Putamen (tissue), 1 donor: Measurements from ENCODE around the gene GNAT1.

Source experiments
- DNase-seq: peaks from one replicate; pipeline ENCODE4 v3.0.0-alpha.2; 2016; ENCODE audit warnings: low spot score

GNAT1 gene

DNA sequence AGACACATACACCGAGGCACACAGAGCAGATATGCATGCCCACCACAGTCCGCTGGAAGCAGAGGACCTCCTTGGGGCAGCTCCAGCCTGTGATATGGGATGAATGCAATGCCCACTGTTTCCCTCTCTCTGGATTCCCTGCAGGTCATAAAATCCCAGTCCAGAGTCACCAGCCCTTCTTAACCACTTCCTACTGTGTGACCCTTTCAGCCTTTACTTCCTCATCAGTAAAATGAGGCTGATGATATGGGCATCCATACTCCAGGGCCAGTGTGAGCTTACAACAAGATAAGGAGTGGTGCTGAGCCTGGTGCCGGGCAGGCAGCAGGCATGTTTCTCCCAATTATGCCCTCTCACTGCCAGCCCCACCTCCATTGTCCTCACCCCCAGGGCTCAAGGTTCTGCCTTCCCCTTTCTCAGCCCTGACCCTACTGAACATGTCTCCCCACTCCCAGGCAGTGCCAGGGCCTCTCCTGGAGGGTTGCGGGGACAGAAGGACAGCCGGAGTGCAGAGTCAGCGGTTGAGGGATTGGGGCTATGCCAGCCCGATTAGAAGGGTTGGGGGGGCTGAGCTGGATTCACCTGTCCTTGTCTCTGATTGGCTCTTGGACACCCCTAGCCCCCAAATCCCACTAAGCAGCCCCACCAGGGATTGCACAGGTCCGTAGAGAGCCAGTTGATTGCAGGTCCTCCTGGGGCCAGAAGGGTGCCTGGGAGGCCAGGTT is at the start of gene GNAT1:
TSS of gene GNAT1 (plus strand) at position 675 of the 725 bp plus-strand sequence. CDS start 116 bp downstream, outside the sequence.
- no peak for DNase-seq

DNA sequence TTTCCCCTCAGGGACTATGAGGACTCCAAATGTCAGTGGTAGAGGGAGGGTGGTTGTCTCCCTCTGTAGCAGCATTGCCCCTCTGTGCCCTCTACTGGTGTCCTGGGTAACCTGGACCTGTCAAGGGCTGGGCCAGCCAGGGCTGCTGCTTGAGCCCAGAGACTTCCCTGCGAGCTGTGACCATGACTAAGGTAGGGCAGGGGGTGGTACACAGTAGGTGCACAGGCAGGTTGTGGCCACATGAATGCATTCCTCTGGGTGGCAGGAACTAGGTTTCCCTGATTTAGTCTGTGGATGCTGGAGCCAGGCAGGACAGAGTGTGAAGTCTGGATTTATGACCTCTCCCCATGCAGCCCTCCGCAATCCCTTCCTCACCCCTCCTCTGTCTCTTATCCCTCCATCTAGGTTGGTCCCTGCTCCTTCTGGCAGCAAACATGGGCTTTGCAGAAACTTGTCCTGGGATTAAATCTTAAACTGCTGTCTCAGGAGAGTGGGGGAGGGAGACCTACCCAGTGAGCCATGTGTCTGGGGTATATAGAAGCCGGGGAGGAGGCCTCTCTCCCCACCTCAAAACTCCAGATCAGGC is 45.0 kb upstream of the GNAT1 start:
- no peak for DNase-seq

DNA sequence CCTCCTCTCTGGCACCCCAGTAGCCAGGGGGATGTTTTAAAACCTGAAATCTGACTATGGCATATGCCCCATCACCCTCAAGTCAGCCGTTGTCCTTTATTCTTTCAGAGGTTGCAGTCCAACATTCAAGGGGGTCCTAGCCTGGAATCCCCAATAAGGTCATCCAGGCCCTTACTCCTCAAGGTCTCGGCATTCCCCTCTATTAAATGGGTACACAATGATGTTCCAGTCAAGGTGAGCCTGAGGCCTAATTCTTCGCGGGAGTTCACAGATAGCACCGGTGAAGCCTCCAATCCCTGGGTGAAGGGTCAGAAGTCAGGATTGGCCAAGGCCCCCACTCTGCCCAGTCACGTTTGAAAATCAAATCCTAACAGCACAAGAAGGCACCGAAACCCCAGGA is 44.4 kb upstream of the GNAT1 start:
- no peak for DNase-seq

- no peak for DNase-seq
These were observed 44.0 kb upstream of the GNAT1 start for GRCh38 chr3:50147447-50147846.

GRCh38 chr3:50147861-50148260 is 43.5 kb upstream of the GNAT1 start:
- no peak for DNase-seq

DNA sequence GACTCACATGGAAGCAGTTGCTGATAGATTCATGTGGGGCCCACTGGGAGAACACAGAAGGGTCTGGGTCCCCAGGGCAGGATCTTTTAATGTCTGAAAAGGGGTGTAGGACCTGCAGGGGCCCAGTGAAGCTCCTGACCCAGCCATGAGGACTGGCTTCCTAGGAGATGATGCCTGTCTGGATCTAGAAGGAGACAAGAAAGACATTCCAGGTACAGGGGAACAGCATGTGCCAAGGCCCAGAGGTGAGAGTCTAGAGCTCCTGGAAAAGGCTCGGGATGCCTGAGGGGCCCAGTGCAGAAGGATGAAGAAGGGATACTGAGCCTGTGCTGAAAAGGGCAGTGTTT is 41.0 kb upstream of the GNAT1 start:
- no peak for DNase-seq

- DNase-seq = no peak
These were observed 40.3 kb upstream of the GNAT1 start for GRCh38 chr3:50150863-50151686.

DNA sequence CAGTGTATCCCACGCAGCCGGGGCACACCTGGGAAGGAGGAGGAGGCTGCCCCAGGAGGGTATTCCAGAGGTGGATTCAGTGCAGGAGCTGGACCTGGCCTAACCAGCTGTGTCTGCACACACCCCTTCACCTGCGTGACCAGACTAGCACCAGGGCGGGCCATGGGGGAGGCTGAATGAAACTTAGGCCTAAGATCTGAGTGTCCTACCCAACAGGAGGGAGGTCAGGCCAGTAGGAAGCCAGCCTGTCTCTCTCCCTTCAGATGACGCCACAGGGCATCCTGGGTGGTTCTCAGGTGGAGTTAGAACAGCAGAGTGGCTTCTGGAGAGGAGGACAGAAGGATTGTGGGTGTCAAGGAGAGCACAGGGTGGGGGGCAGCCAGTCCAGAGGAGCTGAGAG is 39.7 kb upstream of the GNAT1 start:
- no peak for DNase-seq

DNA sequence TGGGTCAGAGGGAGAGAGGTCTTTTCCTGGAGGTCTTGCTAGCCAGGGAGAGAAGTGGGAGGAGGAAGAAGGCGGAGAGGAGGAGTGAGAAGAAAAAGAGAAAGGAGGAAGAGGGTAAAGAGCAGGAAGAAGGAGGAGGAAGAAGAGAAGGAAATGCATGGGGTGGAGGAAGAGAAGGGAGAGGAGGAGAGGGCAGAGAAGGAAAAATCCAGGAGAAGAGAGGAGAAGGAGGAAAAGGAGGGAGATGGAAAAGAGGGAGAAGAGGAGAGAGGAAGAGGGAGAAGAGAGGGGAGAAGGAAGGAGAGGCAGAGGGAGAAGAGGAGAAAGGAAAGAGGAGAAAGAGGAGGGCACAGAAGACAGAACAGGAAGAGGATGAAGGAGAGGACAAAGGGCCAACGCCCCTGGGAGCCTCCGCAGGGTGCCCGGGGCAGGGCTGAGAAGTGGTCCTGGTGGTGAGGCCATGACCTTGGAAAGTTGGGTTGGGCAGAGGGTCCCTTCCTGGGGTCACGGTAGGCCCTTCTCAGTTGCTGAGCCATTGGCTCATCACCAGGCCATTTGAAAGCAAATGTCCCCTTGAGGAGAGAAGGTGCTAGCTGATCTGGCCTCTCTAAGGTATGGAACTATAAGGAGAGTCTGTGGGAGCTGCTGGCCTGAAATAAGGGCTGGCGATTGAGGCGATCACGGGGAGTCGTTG is 37.5 kb upstream of the GNAT1 start:
- no peak for DNase-seq

GRCh38 chr3:50154476-50154839 is 37.0 kb upstream of the GNAT1 start:
- no peak for DNase-seq

DNA sequence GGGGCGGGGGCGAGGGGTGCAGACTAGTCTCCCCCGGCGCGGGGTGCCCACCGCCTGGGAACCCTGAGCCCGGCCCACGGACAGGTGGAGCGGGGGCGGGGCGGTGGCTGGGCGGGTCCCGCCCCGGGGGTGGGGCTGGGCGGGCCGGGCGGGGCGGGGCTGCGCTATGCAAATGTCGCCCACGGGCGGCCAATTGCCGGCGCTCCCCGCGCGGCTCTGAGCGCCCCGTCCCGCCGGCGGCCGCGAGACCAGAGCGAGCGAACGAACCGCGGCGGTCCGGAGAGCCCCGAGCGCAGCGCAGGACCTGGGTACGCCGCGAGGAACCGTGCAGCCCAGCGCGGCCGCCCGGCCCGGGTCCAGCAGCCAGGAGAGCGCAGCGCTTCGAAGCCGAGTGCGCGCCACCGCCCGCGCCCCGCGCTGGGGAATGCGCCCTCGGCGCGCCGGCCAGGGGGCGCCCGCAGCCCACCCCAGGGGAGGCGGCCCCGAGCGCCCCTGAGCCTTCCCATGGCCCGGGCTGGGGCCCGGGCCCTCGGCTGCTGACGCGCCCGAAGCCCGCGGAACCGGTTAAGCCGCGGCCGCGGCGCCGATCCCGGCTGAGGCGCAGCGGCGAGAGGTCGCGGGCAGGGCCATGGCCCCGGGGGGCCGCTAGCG is 36.4 kb upstream of the GNAT1 start, which contains the start of gene SEMA3F:
TSS of gene SEMA3F (plus strand) at position 485 of the 651 bp plus-strand sequence. CDS start 4,299 bp downstream, outside the sequence.
- peak; percentile 21 for DNase-seq

GRCh38 chr3:50155491-50155878 is 35.9 kb upstream of the GNAT1 start:
- DNase-seq = no peak

DNA sequence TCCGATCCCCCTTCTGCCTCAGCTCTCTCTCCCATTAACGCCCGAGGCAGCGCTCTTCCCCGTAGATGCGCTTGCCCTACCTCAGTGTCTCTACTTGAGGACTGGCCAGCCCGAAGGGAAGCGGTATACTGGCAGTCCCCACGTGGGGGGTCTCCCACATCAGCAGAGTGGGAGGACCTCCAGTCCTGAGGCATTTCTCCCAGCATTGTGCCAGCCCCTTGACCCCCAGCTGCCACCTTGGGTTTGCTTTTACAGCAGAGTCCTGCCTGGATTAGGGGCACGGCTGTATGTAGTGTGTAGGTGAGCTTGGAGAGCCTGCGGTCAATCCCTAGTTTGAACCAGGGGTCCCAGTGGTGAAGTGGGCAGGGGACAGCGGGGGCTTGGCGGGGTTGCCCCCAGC is 35.5 kb upstream of the GNAT1 start:
- no peak for DNase-seq

GRCh38 chr3:50156549-50157493 is 34.6 kb upstream of the GNAT1 start:
- DNase-seq = no peak

GRCh38 chr3:50157827-50158529 is 33.4 kb upstream of the GNAT1 start:
- no peak for DNase-seq

GRCh38 chr3:50158530-50159146 is 32.8 kb upstream of the GNAT1 start:
- DNase-seq = no peak

GRCh38 chr3:50160561-50160983 is 30.8 kb upstream of the GNAT1 start:
- DNase-seq = no peak

DNA sequence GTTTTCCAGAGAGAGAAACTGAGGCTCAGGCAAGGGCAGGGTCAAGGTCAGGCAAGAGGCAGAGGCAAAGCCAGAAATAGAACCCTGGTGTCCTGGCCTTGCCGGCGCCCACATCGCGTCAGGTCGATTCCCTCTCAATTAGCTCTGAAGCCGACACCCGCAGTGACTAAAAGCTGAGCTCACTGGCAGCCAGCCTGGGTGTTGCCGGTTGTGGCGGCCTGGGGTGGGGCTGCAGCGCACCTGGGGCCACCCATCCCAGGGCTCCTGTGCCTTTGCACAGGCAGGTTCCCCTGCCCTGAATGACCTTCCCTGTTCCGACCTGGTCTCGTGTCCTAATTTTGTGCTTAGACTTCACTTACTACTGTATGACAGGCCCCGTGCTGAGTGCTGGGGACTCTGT is 30.1 kb upstream of the GNAT1 start:
- DNase-seq = no peak

- DNase-seq = no peak
These were observed 29.2 kb upstream of the GNAT1 start for GRCh38 chr3:50162034-50162883.
